HG02571 (cell line): ENCODE data around the gene SPESP1.

Source experiments
- ATAC-seq: cut with Tn5 transposase; IDR thresholded peaks from one replicate; pipeline ENCODE4 v1.9.1; 2021; ENCODE audit warnings: mild to moderate bottlenecking, moderate library complexity; ENCODE audit not compliant: unreplicated experiment

Gene SPESP1

DNA sequence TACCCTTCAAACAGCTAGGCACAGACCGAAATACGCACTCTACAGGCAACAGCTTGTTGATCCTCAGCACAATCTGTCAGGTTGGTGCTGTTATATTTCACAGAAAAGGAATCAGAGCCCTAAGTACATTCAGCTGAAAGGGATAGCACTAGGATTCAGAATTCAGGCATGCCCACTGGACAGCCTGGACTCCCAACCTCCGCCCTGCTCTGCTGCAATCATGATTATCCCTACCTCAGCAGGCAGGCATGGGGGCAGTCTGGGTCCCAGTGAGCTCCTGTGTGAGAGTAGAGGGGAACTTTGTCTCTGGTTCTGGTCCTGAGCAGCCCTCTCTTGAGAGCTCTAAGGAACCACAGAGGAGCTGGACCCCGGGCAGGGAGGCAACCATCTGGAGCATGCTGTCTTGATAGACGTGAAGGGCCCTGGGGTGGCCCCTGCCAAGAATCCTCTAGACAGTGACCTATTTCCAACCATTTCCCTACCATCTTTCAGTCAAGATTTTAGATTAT is 60.7 kb downstream of the SPESP1 start:
- no peak for ATAC-seq

DNA sequence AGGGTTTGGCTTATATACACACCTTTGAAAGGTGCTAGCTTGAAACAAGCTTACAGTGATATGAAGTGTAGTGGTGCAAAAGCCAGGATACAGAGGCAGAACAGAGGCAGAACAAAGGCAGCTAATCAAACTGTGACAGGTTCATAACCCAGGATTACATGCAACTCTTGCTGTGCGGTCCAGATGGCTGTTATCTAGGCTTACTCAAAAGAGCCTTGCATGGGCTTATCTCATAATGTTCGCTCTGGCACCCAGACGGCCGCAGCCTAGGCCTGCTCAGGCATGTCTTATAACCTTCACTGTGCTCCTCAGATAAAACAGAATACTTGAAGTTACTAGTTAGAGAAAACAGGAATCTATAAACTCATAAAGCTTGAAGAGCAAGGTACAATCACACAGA is 61.4 kb downstream of the SPESP1 start:
- ATAC-seq = no peak

DNA sequence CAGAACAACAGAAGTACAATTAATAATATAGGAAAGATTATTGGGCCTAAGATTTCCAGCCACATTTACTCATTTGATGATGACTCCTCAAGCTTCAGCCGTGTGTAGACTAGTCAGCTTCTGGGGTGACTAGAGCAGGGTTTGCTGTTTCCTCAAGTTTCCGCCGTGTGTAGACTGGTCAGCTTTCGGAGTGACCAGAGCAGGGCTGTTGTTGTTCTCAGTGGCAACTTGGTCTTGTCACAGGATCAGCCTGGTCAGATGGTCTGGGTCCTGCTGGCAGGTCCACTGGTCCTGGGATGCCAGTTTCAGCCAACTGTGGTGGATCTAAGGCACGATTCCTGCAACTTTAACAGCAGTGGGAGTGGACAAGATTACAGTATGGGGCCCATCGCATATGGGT is 62.4 kb downstream of the SPESP1 start:
- ATAC-seq = no peak

DNA sequence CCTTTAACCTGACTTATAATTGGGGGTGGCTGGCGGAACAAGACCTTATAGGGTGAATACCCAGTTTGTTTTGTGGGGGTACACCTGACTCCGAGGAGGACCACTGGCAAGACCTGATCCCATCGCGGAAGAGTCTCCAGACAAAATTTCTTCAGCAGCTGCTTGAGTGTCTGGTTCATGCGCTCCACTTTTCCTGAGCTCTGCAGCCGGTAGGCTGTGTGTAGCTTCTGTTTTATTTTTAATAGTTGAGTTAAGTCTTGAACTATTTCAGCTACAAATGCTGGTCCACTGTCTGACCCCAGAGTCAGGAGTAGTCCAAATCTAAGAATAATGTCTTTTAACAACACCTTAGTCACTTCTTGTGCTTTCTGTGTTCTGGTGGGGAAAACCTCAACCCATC is 63.0 kb downstream of the SPESP1 start:
- no peak for ATAC-seq

DNA sequence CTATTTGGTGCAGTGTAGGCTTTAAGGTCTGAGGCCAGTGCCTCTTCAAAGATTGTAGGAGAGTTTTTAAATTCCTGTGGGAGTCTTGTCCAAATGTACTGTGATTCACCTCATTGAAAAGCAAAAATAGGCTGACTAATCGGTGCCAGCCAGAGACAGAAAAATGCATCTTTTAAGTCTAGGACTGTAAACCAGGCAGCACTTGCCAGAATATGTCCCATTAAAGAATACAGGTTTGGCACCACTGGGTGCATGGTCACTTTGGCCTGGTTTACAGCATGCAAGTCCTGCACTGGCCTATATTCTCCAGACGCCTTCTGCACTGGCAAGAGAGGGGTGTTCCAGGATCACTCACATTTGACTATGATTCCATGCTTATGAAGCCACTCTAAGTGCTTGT is 63.8 kb downstream of the SPESP1 start:
- ATAC-seq = no peak

DNA sequence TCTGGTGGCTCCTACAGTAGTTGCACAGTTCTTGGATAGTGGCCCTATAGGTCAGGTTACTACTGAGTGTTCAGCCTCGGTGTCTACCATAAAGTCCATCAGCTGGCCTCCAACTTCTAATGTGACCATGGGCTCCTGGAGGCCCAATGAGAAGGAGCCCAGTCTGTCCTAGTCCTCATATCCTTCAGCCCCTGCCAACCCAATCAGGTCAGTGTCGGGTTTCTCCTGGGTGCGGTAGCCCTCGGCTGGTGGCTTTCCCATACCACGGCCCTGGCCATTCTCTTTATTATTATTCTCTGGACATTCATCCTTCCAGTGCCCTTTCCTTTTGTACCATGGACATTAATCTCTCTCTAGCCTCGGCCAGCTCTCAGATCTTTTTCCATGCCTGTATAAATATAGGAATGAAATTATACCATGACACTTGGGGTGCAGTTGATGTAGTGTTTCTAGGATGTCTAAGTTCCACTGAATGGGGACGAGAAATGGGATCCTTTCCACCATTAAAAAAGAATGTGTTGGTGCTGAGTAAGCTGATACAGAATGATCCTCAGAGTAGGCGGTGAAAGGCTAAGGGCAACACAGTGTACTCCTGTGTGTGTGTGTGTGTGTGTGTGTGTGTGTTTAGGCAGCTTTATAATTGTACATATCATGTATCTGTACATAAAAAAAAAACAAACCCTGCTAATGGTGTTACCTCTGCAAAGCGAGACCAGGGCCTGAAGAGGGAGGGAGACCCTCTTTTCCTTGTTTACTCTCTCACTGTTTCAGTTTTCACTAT is 64.8 kb downstream of the SPESP1 start:
- ATAC-seq = no peak
